Brain pericyte (primary cell): ENCODE data around the gene CEP135.
"Not testable (repeated sequence)": the region's sequence is repeated elsewhere in the genome, so short reads cannot be mapped to it uniquely, and the experiment has no call there.

Experiments used
- DNase-seq: peaks from one replicate; pipeline ENCODE4 v3.0.0-alpha.2; 2012; ENCODE audit warnings: low read depth, low spot score

The CEP135 gene

DNA sequence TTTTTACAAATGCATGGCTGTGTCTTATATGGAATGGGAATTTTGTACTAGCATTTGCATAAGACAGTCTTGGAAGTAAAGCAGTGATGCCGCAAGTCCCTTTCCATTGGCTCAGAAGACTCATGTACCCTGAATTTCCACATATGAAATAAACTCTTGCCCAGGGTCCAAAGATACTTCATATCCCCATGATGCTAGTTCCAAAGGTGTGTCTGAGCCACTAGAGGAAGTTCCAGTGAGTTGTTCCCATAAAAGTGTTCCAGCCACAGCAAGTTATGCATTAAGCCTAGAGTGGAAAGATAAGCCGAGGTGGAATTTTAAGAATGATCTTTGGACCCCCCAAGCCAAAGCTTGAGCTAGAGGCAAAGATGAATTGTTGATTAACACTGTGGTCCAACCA, 9.3 kb upstream of the CEP135 start:
- DNase-seq: no peak

- no peak for DNase-seq
Measured at GRCh38 chr4:55941881-55942396, 6.8 kb upstream of the CEP135 start.

- DNase-seq: no peak
Measured at GRCh38 chr4:55947254-55947882, 1.4 kb upstream of the CEP135 start.

DNA sequence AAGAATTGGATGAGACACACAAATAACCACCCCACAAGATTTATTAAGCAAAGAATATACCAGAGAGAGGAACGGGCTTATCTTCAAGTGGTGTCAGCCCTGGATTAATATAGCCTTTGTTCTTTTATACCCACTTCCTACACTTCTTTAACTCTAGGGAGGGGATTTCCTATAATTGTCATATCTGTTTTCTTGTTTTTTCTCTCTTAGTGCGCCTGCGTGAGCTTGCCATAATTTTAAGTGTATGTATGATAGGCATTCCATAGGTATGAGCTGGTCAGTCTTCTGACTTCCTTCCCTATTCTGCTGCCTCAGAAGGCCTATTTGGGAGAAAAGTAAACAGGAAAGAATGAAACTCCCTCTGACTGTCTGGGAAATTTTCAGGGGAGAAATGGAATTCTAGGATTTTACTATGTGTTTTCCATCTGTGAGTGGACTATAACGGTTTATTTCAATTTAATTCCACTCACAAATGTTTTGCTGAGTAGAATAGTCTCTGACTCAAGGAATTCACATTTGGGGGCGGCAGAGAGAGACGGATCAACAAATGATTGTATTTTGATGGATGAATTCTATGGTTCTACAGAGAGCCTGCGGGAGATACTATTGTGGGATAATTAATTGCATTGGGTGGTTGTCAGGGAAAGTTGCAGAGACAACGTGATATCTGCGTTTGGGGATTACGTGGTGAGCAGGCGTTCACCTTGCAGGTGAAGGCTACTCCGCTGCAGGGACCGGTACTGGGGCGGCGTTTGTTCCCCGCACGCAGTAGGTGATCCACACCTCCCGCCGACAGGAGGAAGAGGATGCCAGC, 626 bp upstream of the CEP135 start:
- peak; percentile 16 for DNase-seq

DNA sequence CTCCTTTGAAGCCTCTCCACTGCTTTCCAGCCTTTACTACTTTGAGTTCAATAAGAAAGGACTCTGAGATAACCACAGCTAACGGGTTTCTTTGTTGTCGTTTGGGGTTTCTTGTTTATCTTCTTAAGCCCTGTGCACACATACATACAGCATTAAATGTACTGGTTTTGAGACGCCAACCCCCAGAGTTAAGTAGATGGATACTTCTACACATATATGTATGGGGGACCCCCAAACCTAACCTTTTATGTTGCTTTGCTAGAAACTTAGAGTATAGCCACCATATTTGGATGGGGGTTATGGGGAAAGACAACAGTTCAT, 697 bp downstream of the CEP135 start:
- DNase-seq: no peak

- DNase-seq: no peak
Measured at GRCh38 chr4:55951191-55951922, 2.6 kb downstream of the CEP135 start.

GRCh38 chr4:55955710-55956109, 7.0 kb downstream of the CEP135 start:
- no peak for DNase-seq

DNA sequence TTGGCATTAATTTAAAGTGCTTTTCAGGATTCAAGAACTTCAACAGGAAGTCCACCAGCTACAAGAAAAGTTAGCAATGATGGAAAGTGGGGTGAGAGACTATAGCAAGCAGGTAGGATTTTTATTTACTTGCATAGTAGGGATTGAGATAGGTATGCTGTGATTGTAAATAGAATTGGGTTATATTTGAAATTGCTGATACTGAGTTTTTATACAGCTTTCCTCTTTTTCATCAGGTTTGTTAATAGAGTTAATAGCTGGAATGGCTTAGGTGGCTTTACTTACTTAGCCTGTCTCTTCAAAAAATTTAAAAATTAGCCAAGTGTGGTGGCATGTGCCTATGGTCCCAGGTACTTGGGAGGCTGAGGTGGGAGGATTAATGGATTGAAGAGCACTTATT, 10.9 kb downstream of the CEP135 start:
- DNase-seq: no peak

DNA sequence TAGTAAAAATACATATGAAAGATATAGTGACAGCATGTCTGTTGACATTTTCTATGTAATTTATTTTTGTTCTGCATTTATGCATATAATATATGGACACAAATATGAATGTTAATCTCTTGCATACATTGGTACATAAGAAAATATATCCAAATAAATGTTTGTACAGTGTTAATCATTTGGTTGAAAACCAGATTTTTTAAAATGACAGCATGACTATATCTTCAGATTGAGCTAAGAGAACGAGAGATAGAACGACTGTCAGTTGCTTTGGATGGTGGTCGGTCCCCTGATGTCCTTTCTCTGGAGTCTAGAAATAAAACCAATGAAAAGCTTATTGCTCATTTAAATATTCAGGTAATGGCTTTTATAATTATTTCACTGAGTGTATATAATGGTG, 15.3 kb downstream of the CEP135 start:
- DNase-seq: no peak

- DNase-seq: no peak
Measured at GRCh38 chr4:55965585-55965984, 16.8 kb downstream of the CEP135 start.

DNA sequence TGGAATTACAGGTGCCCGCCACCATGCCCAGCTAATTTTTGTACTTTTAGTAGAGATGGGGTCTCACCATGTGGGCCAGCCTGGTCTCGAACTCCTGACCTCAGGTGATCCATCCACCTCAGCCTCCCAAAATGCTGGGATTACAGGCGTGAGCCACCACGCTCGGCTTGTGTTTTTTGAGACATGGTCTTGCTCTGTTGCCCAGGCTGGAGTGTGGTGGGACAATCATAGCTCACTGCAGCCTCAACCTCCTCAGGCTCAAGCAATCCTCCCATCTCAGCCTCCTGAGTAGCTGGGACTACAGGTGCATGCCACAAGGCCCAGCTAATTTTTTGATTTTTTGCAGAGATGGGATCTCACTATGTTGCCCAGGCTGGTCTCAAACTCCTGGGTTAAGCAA, 17.6 kb downstream of the CEP135 start:
- not testable (repeated sequence) for DNase-seq

DNA sequence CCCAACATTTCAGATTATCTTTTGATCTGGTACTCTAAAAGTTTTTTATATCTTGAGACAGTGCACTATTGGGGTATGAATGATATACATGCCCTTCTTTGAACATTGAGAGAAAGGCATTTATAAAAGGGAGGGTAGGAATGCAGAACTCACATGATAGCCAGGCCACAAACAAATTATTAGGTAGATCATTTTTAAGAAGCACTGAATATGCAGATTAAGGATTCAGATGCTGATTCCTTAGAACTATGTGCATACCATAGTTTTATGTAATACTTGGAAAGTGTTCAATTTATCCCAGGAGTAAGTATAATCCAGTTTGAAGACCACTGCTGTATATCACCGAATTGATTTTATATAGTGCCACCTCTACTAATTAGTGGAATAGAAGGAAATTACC, 18.6 kb downstream of the CEP135 start:
- no peak for DNase-seq

DNA sequence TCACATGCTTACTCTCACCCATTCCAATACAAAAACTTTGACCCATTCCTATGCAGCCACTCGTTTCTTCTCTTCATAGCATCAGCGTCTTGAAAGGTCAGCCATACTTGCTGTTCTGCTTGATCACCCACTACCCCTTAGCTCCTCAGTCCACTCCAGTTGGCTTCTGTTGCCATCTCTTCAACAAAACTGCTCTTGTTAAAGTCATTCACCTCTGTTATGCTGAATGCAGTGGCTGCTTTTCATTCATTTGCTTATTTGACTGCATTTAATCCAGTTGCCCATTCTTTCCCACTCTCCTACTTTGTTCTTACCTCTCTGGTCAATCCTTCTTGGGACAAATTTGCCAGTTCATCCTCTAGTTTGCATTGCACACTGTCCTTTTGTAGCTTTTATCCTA, 24.9 kb downstream of the CEP135 start:
- no peak for DNase-seq

DNA sequence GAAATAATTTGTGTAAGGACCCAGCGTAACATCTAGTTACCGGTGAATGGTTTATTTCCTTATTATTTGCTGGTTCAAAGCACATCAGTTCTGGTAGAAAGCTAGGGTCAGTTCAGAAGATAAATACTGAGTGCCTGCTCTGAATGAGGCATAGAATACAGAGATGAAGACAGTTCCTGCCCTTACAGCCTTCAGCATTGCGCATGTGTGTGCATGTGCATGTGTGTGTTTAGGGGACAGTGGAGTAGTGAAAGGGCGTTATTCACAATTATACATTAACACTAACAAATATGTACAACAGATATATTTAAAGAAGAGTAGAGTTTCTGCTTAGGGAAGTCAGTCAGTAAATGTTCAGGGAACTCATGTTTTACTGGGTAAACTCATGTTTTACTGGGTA, 29.1 kb downstream of the CEP135 start:
- DNase-seq: no peak

- DNase-seq: no peak
Measured at GRCh38 chr4:55979562-55979961, 30.8 kb downstream of the CEP135 start.

DNA sequence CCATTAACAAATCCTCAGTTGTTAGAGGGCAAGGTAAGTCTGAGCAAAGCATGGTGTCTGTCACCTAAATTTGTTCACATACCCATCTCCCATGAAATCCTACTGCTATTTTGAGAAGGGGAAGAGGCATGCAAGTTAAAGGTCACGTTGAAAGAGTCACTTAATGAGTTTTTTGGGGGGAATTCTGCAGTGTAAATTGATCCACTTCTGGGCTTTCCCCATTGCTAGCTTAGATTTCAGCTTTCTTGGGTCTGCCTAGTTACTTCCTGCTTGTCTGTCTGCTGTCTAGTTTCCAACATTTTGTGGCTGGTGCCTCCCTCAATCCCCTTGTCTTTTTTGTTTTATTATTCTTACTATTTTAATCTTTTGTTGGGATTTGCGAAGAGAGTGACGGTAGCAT, 32.0 kb downstream of the CEP135 start:
- no peak for DNase-seq

- no peak for DNase-seq
Measured at GRCh38 chr4:55982976-55983375, 34.2 kb downstream of the CEP135 start.

DNA sequence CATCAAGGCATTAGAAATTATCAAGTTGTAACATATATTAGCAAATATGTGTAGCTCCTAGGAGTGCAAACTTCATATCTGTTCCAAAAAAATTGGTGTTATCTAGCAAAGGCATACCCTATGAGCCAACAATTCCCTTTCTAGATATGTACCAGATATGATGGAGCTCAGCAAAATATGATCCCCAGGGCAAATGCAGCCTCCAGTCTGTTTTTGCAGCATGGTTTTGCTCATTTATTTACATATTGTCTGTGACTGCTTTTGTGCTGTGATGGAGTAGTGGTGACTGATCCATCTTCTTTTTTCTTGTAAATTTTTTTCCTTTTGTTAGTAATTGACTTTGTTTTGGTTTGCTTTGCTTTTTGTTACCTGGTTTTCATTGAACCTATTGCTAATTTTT, 41.0 kb downstream of the CEP135 start:
- no peak for DNase-seq

GRCh38 chr4:55993994-55994663, 45.4 kb downstream of the CEP135 start:
- no peak for DNase-seq

- no peak for DNase-seq
Measured at GRCh38 chr4:55996646-55997045, 47.9 kb downstream of the CEP135 start.

- no peak for DNase-seq
Measured at GRCh38 chr4:56003606-56004005, 54.9 kb downstream of the CEP135 start.

GRCh38 chr4:56004235-56004634, 55.5 kb downstream of the CEP135 start:
- DNase-seq: no peak
